ENCODE results near the gene ARHGAP32. TPM values are rescaled to one million over a fixed set of nuclear protein-coding genes. Genes with fewer than 3 reads are reported as not detected.
"Not testable (repeated sequence)": the region's sequence is repeated elsewhere in the genome, so short reads cannot be mapped to it uniquely, and the experiment has no call there.

ARHGAP32 gene
- total RNA-seq, 1 donor, result 20.1 TPM

GRCh38 chr11:129208863-129209262, 16.7 kb upstream of the ARHGAP32 start:
- peak; percentile 28 for DNase-seq (ENCODE audit: low read depth)
- TF ChIP-seq CTCF (IDR thresholded peaks at IDR 0.05; ENCODE audit: insufficient read depth, low read length), result no peak

GRCh38 chr11:129204150-129204838, 12.2 kb upstream of the ARHGAP32 start:
- H3K4me3 ChIP-seq (ENCODE audit: low read depth, low read length), result no peak overlapping the region
- no peak for TF ChIP-seq CTCF (IDR thresholded peaks at IDR 0.05; ENCODE audit: insufficient read depth, low read length)
- no peak for DNase-seq (ENCODE audit: low read depth)

More at GRCh38 chr11:129208863-129209262, 16.7 kb upstream of the ARHGAP32 start:
- no peak overlapping the region for H3K4me3 ChIP-seq (ENCODE audit: low read depth, low read length)

- no peak for DNase-seq (ENCODE audit: low read depth)
- TF ChIP-seq CTCF (IDR thresholded peaks at IDR 0.05; ENCODE audit: insufficient read depth, low read length), result no peak
- no peak overlapping the region for H3K4me3 ChIP-seq (ENCODE audit: low read depth, low read length)
These were observed 10.5 kb upstream of the ARHGAP32 start for GRCh38 chr11:129202646-129203045.

- no peak for DNase-seq (ENCODE audit: low read depth)
- no peak overlapping the region for H3K4me3 ChIP-seq (ENCODE audit: low read depth, low read length)
- no peak for TF ChIP-seq CTCF (IDR thresholded peaks at IDR 0.05; ENCODE audit: insufficient read depth, low read length)
These were observed 3.6 kb upstream of the ARHGAP32 start for GRCh38 chr11:129195682-129196081.

- TF ChIP-seq CTCF (IDR thresholded peaks at IDR 0.05; ENCODE audit: insufficient read depth, low read length), result no peak
- H3K4me3 ChIP-seq (ENCODE audit: low read depth, low read length), result no peak overlapping the region
- no peak for DNase-seq (ENCODE audit: low read depth)
These were observed 476 bp downstream of the ARHGAP32 start for GRCh38 chr11:129191649-129192048.

- no peak for DNase-seq (ENCODE audit: low read depth)
- no peak for TF ChIP-seq CTCF (IDR thresholded peaks at IDR 0.05; ENCODE audit: insufficient read depth, low read length)
These were observed 2.0 kb downstream of the ARHGAP32 start for GRCh38 chr11:129190087-129190486.

GRCh38 chr11:129189646-129190045, 2.5 kb downstream of the ARHGAP32 start:
- TF ChIP-seq CTCF (IDR thresholded peaks at IDR 0.05; ENCODE audit: insufficient read depth, low read length), result no peak
- H3K4me3 ChIP-seq (ENCODE audit: low read depth, low read length), result no peak overlapping the region
- DNase-seq (ENCODE audit: low read depth), result no peak

More at GRCh38 chr11:129190087-129190486, 2.0 kb downstream of the ARHGAP32 start:
- H3K4me3 ChIP-seq (ENCODE audit: low read depth, low read length), result no peak overlapping the region

GRCh38 chr11:129185082-129185481, 7.0 kb downstream of the ARHGAP32 start:
- H3K4me3 ChIP-seq (ENCODE audit: low read depth, low read length); DNase-seq (ENCODE audit: low read depth): not testable (repeated sequence)
